NB4 (cell line): Measurements from ENCODE around the gene ZNF331.

Experiments
- CTCF ChIP-seq: IDR thresholded peaks from one replicate; pipeline ENCODE4 v1.5.1; 2012; ENCODE audit warnings: low read depth, low read length
- MAX ChIP-seq: IDR thresholded peaks from 2 replicates; pipeline ENCODE4 v1.6.1; 2011; ENCODE audit warnings: low read depth, low read length

- TF ChIP-seq CTCF: no peak
- no peak for TF ChIP-seq MAX
Measured at GRCh38 chr19:53519446-53519845, 18.5 kb upstream of the ZNF331 start.
